Chondrocyte (in vitro differentiated cells): ENCODE data around the gene IKZF3. TPM values are rescaled to one million over a fixed set of nuclear protein-coding genes. Genes with fewer than 3 reads are reported as not detected.
A peak's percentile ranks its signal among the peaks of the same experiment; 100 is the strongest.

Experiments
- DNase-seq: peaks from one replicate; pipeline ENCODE4 v3.0.0; 2021; ENCODE audit warnings: mixed read lengths, low spot score
- H3K27ac Mint-ChIP-seq: one replicate; pipeline ENCODE4 v1.8.0; 2021; ENCODE audit warnings: mild to moderate bottlenecking, moderate library complexity, mixed read lengths; ENCODE audit not compliant: unreplicated experiment
- H3K27me3 Mint-ChIP-seq: 2 replicates; pipeline ENCODE4 v1.8.0; 2021; ENCODE audit warnings: low read depth, mixed read lengths
- H3K36me3 Mint-ChIP-seq: 2 replicates; pipeline ENCODE4 v1.8.0; 2021; ENCODE audit warnings: low read depth, mixed read lengths
- H3K4me1 Mint-ChIP-seq: 2 replicates; pipeline ENCODE4 v1.8.0; 2021; ENCODE audit warnings: low read depth, mild to moderate bottlenecking, mixed read lengths
- H3K4me3 Mint-ChIP-seq: one replicate; pipeline ENCODE4 v1.8.0; 2021; ENCODE audit warnings: mild to moderate bottlenecking, moderate library complexity, mixed read lengths; ENCODE audit not compliant: unreplicated experiment
- H3K9me3 Mint-ChIP-seq: 2 replicates; pipeline ENCODE4 v1.8.0; 2021; ENCODE audit warnings: low read depth, mixed read lengths
- total RNA-seq: library from RNA; stranded (reverse); gene quantifications from 3 replicates; pipeline ENCODE4 v1.2.1, GENCODE V29; 2021
- TF ChIP-seq, protein P1 (sequence below): fragments of 200-600 bp; sonication (generic); IDR thresholded peaks from 2 replicates; pipeline ENCODE4 v1.5.0; 2021; ENCODE audit warnings: antibody characterized with exemption, mild to moderate bottlenecking, moderate library complexity

Gene IKZF3
- total RNA-seq, 1 donor from 2014 or later, result not detected

DNA sequence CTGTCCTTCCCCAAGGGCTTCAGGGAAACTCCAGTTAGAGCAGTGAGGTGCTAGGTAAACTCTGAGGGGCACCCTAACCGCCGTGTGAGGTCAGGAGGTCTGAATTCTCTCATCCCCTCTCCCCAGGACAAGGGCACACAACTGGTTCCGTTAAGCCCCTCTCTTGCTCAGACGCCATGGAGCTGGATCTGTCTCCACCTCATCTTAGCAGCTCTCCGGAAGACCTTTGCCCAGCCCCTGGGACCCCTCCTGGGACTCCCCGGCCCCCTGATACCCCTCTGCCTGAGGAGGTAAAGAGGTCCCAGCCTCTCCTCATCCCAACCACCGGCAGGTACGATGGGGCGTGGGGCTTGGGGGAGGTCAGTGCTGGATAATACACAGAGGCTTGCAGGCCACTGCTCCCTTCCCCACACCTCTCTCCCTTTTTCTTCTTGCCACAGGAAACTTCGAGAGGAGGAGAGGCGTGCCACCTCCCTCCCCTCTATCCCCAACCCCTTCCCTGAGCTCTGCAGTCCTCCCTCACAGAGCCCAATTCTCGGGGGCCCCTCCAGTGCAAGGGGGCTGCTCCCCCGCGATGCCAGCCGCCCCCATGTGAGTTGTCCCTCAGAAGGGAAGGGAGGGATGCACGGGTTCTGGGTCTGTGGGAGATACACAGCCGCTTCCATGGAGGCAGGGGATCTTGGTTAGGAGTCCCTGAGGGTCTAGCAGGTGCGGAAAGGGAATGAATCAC is 121.8 kb downstream of the IKZF3 start:
- Mint-ChIP-seq H3K27ac (no peak overlapping the region), H3K9me3 (no peaks in the 10 kb centered on the region), H3K4me3 (no peak overlapping the region), H3K4me1 (peaks cover 27% of the 10 kb centered on the region), H3K27me3 (peaks cover 14% of the 10 kb centered on the region), H3K36me3 (no peaks in the 10 kb centered on the region)
- TF ChIP-seq, protein P1, sequence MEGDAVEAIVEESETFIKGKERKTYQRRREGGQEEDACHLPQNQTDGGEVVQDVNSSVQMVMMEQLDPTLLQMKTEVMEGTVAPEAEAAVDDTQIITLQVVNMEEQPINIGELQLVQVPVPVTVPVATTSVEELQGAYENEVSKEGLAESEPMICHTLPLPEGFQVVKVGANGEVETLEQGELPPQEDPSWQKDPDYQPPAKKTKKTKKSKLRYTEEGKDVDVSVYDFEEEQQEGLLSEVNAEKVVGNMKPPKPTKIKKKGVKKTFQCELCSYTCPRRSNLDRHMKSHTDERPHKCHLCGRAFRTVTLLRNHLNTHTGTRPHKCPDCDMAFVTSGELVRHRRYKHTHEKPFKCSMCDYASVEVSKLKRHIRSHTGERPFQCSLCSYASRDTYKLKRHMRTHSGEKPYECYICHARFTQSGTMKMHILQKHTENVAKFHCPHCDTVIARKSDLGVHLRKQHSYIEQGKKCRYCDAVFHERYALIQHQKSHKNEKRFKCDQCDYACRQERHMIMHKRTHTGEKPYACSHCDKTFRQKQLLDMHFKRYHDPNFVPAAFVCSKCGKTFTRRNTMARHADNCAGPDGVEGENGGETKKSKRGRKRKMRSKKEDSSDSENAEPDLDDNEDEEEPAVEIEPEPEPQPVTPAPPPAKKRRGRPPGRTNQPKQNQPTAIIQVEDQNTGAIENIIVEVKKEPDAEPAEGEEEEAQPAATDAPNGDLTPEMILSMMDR, result no peak
- peak; percentile 58 for DNase-seq

DNA sequence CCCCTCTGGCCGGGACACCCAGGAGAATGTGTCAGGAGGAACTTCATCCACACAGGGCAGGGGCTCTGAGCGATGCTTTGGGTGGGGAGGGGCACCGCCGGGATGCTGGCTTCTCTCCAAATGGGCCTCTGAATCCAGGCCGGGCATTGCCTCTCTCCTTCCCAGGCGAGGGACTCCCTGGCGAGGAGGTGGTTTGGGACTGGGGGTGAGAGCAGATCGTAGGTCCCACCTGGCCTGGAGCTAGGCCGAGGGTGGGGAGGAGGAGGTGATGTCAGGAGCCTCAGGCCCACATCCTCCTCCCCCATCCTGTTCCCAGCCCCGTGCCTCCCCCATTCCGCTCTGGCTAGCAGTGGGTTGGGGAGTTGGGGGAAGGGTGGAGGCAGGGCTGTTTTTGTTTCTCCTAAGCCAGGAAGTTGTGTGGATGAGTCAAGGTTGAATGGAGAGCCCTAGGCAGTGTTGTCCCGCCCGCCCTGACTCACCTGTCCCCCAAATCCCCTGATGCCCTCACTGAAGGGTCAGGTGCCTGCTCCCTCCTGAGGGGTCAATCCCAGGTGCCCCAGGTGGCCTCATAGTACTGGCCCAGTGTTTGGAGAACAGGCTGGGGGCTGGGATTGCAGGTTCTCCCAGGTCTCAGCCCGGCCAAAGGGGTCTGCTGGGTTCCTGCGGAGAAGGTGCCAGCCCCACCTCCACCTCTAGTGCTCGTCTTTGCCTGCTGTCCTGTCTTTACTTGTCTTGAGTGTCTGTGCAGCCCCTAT is 123.6 kb downstream of the IKZF3 start:
- H3K4me1 Mint-ChIP-seq, result peaks cover 27% of the 10 kb centered on the region
- no peak overlapping the region for H3K4me3 Mint-ChIP-seq
- H3K36me3 Mint-ChIP-seq, result no peaks in the 10 kb centered on the region
- peaks cover 15% of the 10 kb centered on the region for H3K27me3 Mint-ChIP-seq
- peak overlapping the region; percentile 22 for H3K27ac Mint-ChIP-seq
- H3K9me3 Mint-ChIP-seq, result no peaks in the 10 kb centered on the region
- DNase-seq, result peak; percentile 67
- TF ChIP-seq, protein P1, result no peak

DNA sequence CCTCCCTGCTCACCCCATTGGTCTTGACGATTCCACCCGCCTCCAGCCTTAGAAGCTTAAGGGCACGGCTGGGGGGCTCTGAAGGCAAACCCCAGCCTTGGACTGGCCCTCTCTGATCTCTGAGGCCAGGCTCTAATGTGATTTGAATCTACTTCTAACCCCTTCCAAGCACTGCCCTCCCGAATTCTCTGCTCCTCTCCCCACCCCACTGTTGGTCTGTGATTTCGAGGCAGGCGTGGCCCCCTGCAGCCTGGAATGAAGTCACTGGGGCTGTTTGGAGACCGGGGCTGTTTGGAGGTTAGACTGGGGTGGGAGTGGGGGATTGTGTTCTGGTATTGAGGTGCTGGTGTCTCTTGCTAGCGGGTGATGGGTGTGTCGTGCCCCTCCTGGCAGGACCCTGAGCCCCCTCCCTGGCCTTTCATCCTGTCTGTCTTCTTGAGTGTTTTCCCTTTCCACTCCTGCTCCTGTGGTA is 124.2 kb downstream of the IKZF3 start:
- TF ChIP-seq, protein P1, result no peak
- DNase-seq, result no peak
- H3K4me1 Mint-ChIP-seq, result peaks cover 27% of the 10 kb centered on the region
- no peaks in the 10 kb centered on the region for H3K36me3 Mint-ChIP-seq
- peaks cover 15% of the 10 kb centered on the region for H3K27me3 Mint-ChIP-seq
- no peak overlapping the region for H3K4me3 Mint-ChIP-seq
- H3K9me3 Mint-ChIP-seq, result no peaks in the 10 kb centered on the region
- H3K27ac Mint-ChIP-seq, result peak overlapping the region; percentile 22

DNA sequence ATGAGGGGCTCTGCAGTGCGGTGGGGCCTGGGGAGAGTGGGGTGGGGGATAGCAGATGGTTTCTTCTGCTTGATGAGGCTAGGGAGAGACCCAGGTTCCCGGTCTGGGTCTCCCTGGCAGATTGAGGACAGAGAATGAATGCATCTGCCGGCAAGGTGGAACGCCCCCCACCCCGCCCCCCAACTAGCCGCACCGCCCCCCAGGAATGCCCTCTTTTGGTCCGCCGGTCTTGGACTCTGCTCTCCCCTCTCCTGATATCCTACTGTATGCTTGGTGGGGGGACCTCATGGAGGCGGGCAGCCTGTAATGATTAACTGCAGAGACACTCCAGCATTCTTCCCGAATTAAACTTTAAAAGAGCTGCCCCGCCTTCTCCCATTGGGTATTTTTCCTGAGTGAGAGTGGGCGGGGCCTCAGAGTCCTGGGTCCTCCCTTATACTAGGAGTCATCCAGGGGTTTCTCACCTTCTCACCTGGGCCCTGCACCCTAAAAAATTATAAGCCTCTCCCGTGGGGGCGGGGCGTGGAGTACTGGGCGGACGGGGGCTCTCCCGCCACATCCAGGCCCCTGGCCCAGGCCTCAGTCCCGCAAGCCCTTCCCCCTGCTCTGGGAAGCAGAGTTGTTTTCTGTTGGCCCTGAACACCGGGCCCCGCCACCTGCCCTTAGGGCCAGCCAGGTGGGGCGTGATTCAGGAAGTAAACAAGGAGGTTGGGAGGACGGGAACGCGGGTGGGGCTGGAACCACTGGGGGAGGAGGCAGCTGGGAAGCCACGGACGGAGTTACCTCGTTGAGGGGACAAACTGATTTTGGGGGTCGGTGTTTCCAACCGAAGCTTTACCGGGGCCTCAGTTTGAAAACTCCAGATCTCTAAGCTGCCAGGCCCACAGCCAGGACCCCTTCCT is 124.9 kb downstream of the IKZF3 start:
- peak overlapping the region; percentile 52 for H3K4me3 Mint-ChIP-seq
- H3K36me3 Mint-ChIP-seq, result no peaks in the 10 kb centered on the region
- TF ChIP-seq, protein P1, result no peak
- DNase-seq, result no peak
- H3K4me1 Mint-ChIP-seq, result peaks cover 27% of the 10 kb centered on the region
- H3K9me3 Mint-ChIP-seq, result no peaks in the 10 kb centered on the region
- H3K27ac Mint-ChIP-seq, result peak overlapping the region; percentile 32
- H3K27me3 Mint-ChIP-seq, result peaks cover 17% of the 10 kb centered on the region

DNA sequence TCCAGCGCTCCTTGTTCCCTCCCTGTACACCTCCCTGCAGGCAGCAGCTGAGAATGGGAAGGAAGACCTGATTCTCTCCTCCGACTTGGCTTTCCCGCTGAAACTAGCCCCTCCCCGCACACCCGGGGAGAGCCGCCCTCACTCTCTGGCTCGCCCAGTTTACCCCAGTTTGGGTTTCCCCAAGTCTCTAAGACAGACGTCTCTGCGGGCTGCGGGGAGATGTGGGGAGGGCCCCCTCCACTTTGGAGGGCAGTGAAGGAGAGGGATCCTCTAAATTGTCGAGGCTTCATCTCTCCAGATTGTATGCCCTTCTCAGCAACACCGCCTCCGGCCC is 125.6 kb downstream of the IKZF3 start:
- Mint-ChIP-seq H3K4me3 (peak overlapping the region; percentile 49), H3K27me3 (peaks cover 17% of the 10 kb centered on the region), H3K27ac (no peak overlapping the region), H3K4me1 (peaks cover 27% of the 10 kb centered on the region), H3K9me3 (no peaks in the 10 kb centered on the region), H3K36me3 (no peaks in the 10 kb centered on the region)
- no peak for DNase-seq
- TF ChIP-seq, protein P1, result no peak
